ENCODE data around the gene CRYL1. TPM values are rescaled to one million over a fixed set of nuclear protein-coding genes. Genes with fewer than 3 reads are reported as not detected.

The CRYL1 gene
- total RNA-seq, 1 experiment from 2014 or later = 34.0 TPM

DNA sequence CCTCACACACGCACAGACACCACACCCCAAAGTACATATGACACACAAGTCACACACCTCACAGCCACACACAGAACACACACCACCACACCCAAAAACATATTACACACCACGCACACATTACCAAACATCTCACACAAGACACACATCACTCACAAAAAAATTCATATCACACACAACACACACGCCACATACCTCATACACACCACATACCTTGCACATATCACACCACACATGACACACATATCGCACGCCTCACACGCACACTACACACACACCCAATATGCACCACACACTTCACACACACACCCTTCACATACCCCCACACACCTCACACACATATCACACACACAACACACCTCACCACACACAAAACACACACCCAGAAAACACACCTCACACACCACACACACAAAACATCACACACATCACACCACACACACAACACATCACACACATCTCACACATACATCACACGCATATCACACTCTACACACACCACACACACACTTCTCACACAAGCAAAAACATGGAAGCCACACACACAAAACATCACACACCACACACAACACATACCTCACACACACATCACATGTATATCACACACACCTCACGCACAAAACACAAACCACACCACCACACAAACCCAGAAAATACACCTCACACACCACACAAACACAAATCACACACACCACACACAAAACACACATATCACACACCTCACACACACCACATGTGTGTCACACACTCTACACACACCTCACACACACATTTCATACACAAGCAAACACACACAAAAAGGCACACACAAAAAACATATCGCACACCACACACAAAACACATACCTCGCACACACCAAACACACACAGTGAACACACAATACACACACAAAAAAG, 132.1 kb downstream of the CRYL1 start:
- DNase-seq (ENCODE audit: low spot score) = no peak
- in situ Hi-C loops (cut with HindIII; ENCODE audit: low sequenced_read_pairs) = no loop called here

DNA sequence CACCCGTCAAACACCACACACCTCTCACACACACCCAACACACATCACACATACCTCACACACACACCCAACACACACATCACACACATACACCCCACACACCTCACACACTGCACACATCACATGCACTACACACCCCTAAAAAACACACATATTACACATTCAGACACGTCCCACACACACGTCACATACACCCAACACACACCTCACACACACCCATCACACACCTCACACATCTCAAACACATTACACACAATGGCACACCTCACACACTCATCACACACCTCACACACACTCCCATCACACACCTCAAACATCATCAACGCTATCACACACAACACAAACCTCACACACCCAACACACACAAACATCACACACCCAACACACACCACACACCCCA, 133.1 kb downstream of the CRYL1 start:
- no peak for DNase-seq (ENCODE audit: low spot score)
- in situ Hi-C loops (cut with HindIII; ENCODE audit: low sequenced_read_pairs) = no loop called here

DNA sequence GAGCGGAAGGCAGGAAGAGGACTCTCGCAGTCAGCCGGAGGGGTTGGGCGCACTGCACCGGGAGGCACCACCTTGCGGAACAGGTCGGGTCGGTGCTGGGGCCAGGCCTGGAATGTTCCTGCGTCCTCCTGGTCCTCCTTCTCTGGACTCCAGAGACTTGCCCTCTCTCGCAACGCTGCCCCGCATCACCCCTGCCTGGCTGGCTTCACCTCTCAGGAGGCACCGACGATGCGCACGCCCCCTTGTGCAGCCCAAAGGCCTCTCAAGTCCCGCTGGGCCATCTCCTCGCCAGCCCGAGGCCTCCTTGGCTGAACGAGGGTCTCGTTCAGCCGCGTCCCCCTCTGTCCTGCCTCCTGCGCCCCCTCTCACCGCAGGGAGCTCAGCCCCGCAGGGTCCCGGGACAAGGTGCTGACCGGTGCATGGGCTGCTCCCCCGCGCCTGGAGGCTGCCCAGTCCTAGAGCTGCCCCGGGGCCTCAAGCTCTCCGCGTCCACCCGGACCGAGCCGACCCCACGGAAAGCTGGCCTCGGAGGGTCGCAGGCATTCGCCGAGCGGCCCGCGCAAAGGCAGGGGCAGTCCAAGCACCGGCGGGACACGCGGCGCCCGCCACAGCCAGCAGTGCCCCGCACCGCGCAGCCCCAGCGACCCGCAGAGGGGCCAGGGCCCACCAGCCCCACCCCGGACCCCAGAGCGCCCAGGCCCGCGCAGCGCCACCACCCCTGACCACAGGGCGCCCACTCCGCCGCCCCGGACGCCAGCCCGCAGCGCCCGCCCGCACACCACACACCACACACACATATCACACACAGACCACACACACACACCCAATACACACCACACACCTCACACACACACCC, 133.8 kb downstream of the CRYL1 start:
- in situ Hi-C loops (cut with HindIII; ENCODE audit: low sequenced_read_pairs) = no loop called here

DNA sequence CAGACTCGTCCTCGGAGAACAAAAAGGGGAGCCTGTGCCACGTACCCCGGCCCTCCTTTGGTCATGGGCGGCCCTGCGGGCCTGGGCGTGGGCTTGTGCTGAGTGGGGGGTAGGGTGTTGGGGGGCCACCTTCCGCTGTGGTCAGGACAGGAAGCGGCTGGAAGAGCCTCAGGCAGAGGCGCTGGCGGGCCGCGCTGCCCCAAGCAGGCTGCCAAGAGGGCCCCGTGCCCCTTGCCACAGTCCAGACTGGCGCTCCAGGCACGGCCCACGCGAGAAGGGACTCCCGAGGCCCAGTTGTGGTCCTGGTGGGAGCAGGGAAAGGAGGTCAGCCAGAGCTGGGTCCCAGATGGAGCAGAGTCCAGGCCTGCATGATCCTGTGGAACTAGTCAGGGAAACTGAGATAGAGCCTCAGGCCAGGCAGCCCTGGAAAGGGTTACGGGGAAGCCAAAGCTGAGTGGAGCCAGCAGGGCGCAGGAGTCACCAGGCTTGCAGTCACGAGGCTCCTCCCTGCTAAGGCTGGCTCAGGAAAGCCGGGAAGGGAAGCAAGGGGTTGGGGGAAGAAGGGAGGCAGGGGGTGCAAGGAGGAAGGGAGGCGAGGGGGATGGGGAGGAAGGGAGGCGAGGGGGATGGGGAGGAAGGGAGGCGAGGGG, 135.0 kb downstream of the CRYL1 start:
- DNase-seq (ENCODE audit: low spot score) = no peak
- in situ Hi-C loops (cut with HindIII; ENCODE audit: low sequenced_read_pairs) = no loop called here

More for the DNA sequence above, 133.8 kb downstream of the CRYL1 start:
- no peak for DNase-seq (ENCODE audit: low spot score)

DNA sequence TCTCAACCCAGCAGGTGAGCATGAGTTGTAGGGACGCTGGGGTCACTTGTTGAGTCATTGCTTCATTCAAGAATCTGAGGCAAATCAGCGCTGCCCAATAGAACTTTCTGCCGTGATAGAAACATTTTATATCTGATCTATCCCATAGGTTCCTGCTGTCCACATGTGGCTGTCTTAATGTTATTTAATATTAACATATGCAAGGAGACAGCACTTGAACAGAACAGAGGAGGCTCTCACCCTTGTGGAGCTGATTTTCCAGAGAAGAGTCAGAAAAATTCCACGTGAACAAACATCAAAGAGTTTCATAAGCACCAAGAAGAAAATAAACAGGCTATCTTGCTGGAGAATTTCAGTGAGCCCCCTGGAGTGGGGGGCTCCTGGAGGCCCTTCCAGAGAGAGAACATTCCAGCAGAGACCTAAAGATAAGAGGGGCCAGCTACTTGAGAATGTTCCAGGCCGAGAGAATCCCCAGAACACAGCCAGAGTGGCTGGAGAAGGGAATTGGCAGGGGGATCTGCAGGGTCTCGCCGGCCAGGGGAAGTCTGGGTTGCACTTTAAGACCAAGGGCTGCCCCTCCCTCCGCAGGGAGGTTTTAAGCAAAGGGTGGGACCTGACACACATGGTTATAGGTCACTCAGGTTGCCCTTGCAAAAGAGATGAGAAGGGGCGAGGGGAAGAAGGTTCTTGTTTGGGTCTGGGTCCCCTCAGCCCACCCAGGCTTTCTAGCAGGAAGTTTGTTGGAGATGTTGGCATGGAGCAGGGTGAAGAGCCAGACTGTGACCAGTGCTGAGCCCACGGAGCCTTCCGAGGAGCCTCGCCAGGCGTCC, 135.7 kb downstream of the CRYL1 start:
- in situ Hi-C loops (cut with HindIII; ENCODE audit: low sequenced_read_pairs) = no loop called here
- DNase-seq (ENCODE audit: low spot score) = no peak

DNA sequence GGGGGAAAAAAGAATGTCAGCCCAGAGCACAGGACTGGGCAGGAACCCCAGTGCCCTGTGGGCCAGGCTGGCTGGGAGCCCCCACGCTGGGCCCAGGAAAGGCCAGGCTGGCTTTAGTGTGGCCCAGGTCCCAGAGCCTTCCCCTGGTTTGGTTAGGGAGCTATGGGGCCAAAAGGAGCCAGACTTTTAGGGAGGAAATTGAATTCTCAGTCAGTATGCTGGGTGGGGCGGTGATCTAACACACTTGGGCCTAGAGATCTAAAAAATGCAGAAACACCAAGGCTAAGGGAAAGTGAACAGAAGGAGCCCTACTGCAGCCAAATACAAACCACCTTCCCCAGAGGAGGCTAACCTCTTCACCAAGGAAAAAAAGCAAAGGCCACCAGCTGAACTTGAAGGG, 137.5 kb downstream of the CRYL1 start:
- in situ Hi-C loops (cut with HindIII; ENCODE audit: low sequenced_read_pairs) = no loop called here
- no peak for DNase-seq (ENCODE audit: low spot score)

DNA sequence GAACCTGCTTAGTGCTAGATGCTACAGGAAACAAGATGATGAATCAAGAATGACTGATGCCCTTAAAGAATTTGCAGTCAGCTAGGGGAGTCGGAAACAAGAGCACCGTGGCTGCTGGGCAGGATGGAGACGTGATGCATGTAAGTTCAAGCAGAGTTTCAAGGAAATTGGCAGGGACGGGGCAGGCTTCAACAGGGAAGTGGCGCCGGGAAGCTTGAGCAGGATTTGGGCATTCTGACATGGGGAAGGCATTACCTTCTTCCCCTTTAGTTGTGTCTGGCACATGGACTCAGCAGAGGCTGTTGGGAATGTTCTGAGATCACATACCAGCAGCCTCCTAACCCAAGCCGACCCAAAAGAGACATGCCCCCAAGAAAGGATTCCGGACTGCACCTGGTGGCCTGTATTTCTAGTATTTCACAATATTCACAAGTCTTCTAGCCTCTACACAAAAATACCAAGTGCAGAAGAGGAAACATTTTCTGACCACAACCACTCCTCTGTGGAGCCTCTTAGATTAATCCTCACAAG, 138.2 kb downstream of the CRYL1 start:
- no peak for DNase-seq (ENCODE audit: low spot score)
- in situ Hi-C loops (cut with HindIII; ENCODE audit: low sequenced_read_pairs) = no loop called here

DNA sequence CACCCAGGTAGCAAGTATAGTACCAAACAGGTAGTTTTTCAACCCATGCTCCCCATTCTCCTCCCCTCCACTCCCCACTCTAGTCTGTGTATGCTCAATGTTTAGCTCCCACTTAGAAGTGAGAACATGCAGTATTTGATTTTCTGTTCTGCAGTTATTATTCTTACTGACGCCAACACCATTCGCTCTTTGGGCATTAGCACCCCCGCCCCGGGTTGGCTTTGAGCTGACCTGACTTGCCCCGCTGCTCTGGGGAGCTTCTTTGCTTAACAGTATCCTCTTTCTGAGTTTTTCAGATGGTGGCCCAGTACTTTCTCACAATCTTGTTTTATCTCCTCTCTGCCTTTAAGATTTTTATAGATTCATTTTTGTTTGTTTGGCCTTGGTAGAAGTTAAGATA, 138.7 kb downstream of the CRYL1 start:
- in situ Hi-C loops (cut with HindIII; ENCODE audit: low sequenced_read_pairs) = no loop called here

DNA sequence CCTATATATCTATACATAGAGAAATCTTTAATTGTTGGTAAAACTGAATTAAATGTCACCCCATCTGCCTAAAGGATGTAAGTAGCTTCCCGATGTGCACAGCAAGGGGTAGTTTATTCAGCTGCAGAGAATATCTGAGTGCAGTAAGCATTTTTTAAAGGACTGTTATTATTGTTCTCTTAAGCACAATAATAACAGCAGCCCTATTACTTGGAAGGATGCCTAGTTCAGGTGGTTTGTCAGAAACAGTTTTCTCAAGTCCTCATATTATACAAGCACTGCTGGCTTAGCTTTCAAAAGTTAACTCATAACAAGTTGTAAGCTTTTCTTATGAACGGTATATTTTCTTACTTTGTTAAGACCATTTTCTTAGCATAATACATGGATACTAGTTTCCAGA, 142.6 kb downstream of the CRYL1 start:
- DNase-seq (ENCODE audit: low spot score) = no peak
- in situ Hi-C loops (cut with HindIII; ENCODE audit: low sequenced_read_pairs) = no loop called here

More for the DNA sequence above, 138.7 kb downstream of the CRYL1 start:
- DNase-seq (ENCODE audit: low spot score) = no peak

DNA sequence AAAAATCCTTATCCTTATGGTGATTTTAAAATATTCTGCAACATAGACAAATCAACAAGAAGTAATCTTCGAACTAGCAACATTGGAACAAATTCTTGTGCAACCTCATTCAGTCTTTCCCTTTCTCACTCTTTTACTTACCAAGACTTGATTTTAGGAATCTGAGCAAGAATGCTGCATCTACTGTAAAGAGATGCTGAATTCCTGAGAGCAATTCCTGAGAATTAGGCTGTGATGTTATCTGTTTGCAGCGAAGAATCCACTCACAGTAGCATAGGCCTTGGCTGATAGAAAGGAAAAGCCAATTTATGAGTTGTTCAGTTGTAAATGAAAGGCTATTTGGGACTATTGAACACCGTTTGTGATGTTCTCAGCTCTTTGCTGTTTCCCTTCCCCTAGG, 144.3 kb downstream of the CRYL1 start:
- DNase-seq (ENCODE audit: low spot score) = no peak
- in situ Hi-C loops (cut with HindIII; ENCODE audit: low sequenced_read_pairs) = no loop called here

DNA sequence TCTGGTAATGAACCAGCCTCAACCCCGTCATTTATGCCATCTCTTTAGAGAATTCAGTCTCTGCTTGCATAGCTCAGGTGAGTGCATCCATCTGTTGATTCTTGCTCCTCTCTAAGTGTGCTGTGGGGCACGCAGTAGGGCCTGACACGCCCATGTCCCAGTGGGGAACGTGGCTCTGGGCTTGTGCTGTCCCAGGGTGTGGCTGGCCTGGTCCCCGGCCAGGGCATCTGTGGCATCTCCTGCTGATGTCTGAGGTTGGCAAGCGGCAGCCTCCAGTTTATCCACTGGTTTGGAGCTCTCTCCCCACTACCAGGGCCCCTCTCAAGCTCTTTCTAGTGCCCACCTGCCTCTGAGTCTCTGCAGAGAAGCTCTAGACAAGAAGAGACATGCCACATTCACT, 146.9 kb downstream of the CRYL1 start:
- in situ Hi-C loops (cut with HindIII; ENCODE audit: low sequenced_read_pairs) = no loop called here
- no peak for DNase-seq (ENCODE audit: low spot score)

DNA sequence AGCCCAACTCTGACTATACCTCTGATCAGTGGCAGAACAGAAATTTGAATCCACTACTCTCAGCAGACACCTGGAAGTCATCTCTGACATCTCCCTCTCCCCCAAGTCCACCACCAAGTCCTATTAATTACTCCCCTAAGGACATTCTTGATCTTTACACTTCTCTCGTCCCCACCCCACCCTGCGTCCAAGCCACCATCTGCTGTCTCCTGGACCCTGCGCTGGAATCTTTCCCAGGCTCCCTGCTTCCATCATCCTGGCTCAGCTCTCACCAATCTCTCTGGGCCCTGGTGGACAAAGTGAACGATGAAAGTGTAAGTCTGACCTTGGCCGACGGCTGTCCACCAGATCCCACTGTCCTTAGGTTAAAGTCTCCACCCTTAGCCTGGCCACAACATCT, 147.9 kb downstream of the CRYL1 start:
- in situ Hi-C loops (cut with HindIII; ENCODE audit: low sequenced_read_pairs) = no loop called here
- DNase-seq (ENCODE audit: low spot score) = no peak

DNA sequence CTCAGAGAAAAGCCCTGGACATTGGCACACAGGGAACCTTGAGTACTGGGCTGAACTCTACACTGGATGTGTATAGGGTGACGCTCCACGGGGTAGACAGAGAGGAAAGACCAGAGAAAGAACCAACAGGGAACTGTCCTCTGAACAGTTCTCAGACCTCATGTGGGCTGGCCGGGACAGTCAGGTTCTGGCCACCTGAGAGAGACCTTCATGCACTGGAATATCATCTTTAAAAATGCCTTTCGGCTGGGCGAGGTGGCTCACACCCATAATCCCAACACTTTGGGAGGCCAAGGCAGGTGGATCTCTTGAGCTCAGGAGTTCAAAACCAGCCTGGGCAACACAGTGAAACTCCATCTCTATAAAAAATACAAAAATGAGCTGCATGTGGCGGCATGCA, 149.8 kb downstream of the CRYL1 start:
- DNase-seq (ENCODE audit: low spot score) = no peak
- in situ Hi-C loops (cut with HindIII; ENCODE audit: low sequenced_read_pairs) = no loop called here

DNA sequence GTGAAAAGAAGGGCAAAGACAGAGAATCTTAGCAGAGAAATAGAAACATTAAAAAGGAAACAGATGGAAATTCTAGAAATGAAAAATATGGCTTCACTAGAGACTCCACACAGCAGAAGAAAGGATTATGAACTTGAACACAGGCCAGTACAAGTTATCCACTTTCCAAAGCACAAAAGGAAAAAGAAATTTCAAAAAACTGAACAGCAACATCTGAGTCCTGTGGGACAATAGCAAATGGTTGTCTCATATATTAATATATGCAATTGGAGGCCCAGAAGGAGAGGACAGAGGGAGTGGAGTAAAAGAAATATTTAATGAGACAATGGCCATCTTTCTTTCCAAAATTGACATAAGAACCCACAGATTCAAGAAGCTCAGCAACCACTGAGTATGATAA, 151.8 kb downstream of the CRYL1 start:
- in situ Hi-C loops (cut with HindIII; ENCODE audit: low sequenced_read_pairs) = no loop called here

DNA sequence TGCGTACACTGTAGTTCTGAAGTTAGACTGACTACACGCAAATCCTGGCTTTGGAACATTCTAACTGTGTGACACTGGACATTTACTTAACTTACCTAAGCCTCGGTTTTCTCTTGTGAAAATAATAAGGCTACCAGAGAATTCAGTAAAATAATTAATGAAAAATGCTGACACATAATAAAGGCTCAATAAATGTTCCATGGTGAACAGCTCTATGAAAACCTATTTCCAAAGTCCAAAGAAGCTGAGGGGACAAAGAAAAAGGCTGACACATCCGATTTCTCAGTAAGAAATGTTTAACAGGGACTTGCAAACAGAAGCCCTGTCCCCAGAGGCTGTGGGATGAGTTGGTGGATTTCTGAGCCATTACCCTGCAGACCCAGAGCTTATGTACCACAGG, 153.8 kb downstream of the CRYL1 start:
- in situ Hi-C loops (cut with HindIII; ENCODE audit: low sequenced_read_pairs) = no loop called here
- DNase-seq (ENCODE audit: low spot score) = no peak

More for the DNA sequence above, 151.8 kb downstream of the CRYL1 start:
- no peak for DNase-seq (ENCODE audit: low spot score)

DNA sequence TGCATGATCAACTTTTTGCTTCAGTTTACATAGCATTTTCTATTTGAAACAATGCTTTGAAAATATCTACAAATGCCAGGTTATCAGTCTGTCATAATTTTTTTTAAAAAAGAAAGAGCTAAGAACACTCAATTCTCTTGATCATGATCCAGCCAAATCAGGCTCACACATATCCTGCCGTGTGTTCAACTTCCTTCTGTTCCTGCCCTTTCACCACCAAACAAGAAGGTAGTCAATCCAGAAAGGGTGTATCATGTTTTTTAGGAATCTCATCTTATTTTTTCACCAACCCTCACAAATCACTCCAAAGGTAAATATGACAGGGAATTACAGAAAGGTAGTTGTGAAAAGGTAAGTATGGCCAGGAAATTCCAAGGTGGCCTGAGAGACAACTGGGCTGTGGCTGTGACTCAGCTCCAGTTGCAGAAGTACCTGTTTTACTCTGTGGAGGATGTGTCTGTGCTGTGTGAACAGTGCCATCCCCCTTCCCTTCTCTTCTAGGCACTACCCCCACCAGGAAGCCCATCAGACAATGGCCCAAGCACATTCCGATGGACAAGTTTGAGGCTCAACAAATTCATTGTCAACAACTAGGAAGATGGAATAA, 154.7 kb downstream of the CRYL1 start:
- DNase-seq (ENCODE audit: low spot score) = no peak

DNA sequence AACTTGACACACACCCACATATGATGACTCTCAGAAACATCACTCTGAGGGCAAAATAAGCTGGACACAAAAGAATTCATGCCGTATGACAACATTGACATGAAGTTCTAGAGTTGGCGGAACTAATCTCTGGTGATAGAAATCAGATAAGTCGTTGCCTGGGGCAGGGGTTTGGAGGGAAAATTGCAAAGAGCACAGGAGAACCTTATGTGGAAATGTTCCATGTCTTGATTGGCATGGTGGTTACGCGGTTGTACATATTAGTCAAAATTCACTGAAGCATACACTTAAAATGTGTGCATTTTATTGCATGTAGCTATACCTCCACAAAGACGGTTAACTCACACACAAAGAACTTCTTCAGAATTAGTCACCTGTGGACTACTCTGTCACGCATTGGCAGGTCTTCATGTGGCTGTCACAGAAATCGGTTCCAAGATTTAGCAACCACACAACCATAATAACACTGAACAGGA, 155.7 kb downstream of the CRYL1 start:
- in situ Hi-C loops (cut with HindIII; ENCODE audit: low sequenced_read_pairs) = no loop called here
- no peak for DNase-seq (ENCODE audit: low spot score)

More for the DNA sequence above, 154.7 kb downstream of the CRYL1 start:
- in situ Hi-C loops (cut with HindIII; ENCODE audit: low sequenced_read_pairs) = no loop called here

DNA sequence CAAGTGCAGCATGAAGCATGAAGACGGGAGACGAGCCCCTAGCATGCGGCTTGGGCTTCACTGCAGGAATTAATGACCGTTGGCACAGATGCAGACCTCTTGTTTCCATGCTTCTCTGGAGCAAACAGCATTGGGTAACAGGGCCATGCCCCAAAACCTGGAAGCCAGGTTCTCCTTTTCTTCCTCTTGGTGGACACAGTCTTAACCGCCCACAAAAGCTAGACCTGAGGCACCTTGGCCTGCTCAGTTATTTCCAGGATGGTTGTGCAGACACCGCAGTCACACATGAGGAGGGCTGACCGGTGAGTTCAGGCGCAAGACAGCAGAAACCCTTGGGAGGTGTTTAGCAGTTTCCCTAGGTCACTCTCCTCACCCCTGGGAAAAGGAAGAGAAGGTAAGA, 159.6 kb downstream of the CRYL1 start:
- in situ Hi-C loops (cut with HindIII; ENCODE audit: low sequenced_read_pairs) = no loop called here
- DNase-seq (ENCODE audit: low spot score) = no peak

Data from G401 (cell line).